Measurements from ENCODE around the gene ANO9. TPM values are rescaled to one million over a fixed set of nuclear protein-coding genes. Genes with fewer than 3 reads are reported as not detected.

Gene ANO9
- total and polyA plus RNA-seq, 4 donors = 0.20 to 0.75 (median 0.40) TPM

GRCh38 chr11:479311-479710, 37.5 kb upstream of the ANO9 start (continued):
- TF ChIP-seq REST (IDR thresholded peaks at IDR 0.05) = no peak
- no peak for TF ChIP-seq NR2F2 (IDR thresholded peaks at IDR 0.05)
- no peak for TF ChIP-seq RXRA (IDR thresholded peaks at IDR 0.05)
- no peak for TF ChIP-seq HNF4G (IDR thresholded peaks at IDR 0.05)

- Histone ChIP-seq H3K9ac (ENCODE audit: low read depth in 1 of 2, low read length in 2 of 2) (no peak overlapping the region), H3K4me3 (ENCODE audit: low read depth in 1 of 3, low read length in 3 of 3) (no peak overlapping the region), H3K9me3 (ENCODE audit: control insufficient read depth in 4 of 4, low read length in 3 of 4) (no peaks in the 10 kb centered on the region), H3K36me3 (ENCODE audit: control insufficient read depth in 4 of 4, insufficient read depth in 3 of 4, low read depth in 1 of 4, low read length in 3 of 4) (no peaks in the 10 kb centered on the region), H3K27me3 (ENCODE audit: control insufficient read depth in 4 of 4, insufficient read depth in 4 of 4, low read length in 3 of 4) (no peaks in the 10 kb centered on the region), H3K4me1 (ENCODE audit: control insufficient read depth in 4 of 4, insufficient read depth in 4 of 4, low read length in 3 of 4) (no peaks in the 10 kb centered on the region), H3K27ac (ENCODE audit: low read depth in 1 of 2, low read length in 2 of 2) (no peak overlapping the region)
- no peak for DNase-seq (ENCODE audit: low spot score)
- TF ChIP-seq JUND (IDR thresholded peaks at IDR 0.05) = no peak
- TF ChIP-seq TAF1 (conservative IDR thresholded peaks at IDR 0.05) = no peak
- TF ChIP-seq GABPA (IDR thresholded peaks at IDR 0.05 in 1 of 2, conservative IDR thresholded peaks at IDR 0.05 in 1 of 2) = no peak
- TF ChIP-seq FOXA2 (IDR thresholded peaks at IDR 0.05) = no peak
- no peak for TF ChIP-seq HNF4G (IDR thresholded peaks at IDR 0.05)
- no peak for TF ChIP-seq RXRA (IDR thresholded peaks at IDR 0.05)
- TF ChIP-seq EGR1 (IDR thresholded peaks at IDR 0.05; ENCODE audit: low read depth in 2 of 2) = no peak
- no peak for TF ChIP-seq MAX (IDR thresholded peaks at IDR 0.05)
- no peak for TF ChIP-seq REST (IDR thresholded peaks at IDR 0.05)
- no peak for TF ChIP-seq FOXA1 (IDR thresholded peaks at IDR 0.05)
- no peak for TF ChIP-seq CTCF (IDR thresholded peaks at IDR 0.05; ENCODE audit: low read depth, low read length, missing input control)
- TF ChIP-seq HNF4A (conservative IDR thresholded peaks at IDR 0.05) = no peak
- TF ChIP-seq YY1 (IDR thresholded peaks at IDR 0.05) = no peak
- TF ChIP-seq RAD21 (IDR thresholded peaks at IDR 0.05) = no peak
- no peak for TF ChIP-seq ATF3 (IDR thresholded peaks at IDR 0.05)
- TF ChIP-seq ZBTB33 (IDR thresholded peaks at IDR 0.05) = no peak
- 90% methylated on average over 16 of the region's 16 CpGs for WGBS
Measured at GRCh38 chr11:477052-477715, 35.4 kb upstream of the ANO9 start.

Data from liver (tissue), 9 donors.